HG03135 (cell line): ENCODE results near the gene RNU5D-1.
"Not testable (repeated sequence)": the region's sequence is repeated elsewhere in the genome, so short reads cannot be mapped to it uniquely, and the experiment has no call there.

ENCODE experiments used
- ATAC-seq: cut with Tn5 transposase; IDR thresholded peaks from one replicate; pipeline ENCODE4 v1.9.1; 2021; ENCODE audit warnings: mild to moderate bottlenecking, moderate library complexity; ENCODE audit not compliant: unreplicated experiment

Gene RNU5D-1

GRCh38 chr1:44705470-44705869 lies 25.5 kb downstream of the RNU5D-1 start:
- no peak for ATAC-seq

GRCh38 chr1:44701141-44701573 lies 29.8 kb downstream of the RNU5D-1 start:
- no peak for ATAC-seq

- no peak for ATAC-seq
Measured at GRCh38 chr1:44700573-44700972, 30.4 kb downstream of the RNU5D-1 start.

- ATAC-seq: not testable (repeated sequence)
Measured at GRCh38 chr1:44699375-44699774, 31.6 kb downstream of the RNU5D-1 start.

- ATAC-seq: no peak
Measured at GRCh38 chr1:44698138-44698537, 32.8 kb downstream of the RNU5D-1 start.

GRCh38 chr1:44696789-44697345 lies 34.1 kb downstream of the RNU5D-1 start:
- ATAC-seq: no peak

- no peak for ATAC-seq
Measured at GRCh38 chr1:44696101-44696500, 34.9 kb downstream of the RNU5D-1 start.

GRCh38 chr1:44695671-44696070 lies 35.3 kb downstream of the RNU5D-1 start:
- ATAC-seq: no peak

- peak; percentile 69 for ATAC-seq
Measured at GRCh38 chr1:44694863-44695478, 36.0 kb downstream of the RNU5D-1 start.

- ATAC-seq: no peak
Measured at GRCh38 chr1:44693900-44694299, 37.1 kb downstream of the RNU5D-1 start.

- no peak for ATAC-seq
Measured at GRCh38 chr1:44693159-44693558, 37.8 kb downstream of the RNU5D-1 start.

- ATAC-seq: no peak
Measured at GRCh38 chr1:44689447-44689765, 41.6 kb downstream of the RNU5D-1 start.

- ATAC-seq: no peak
Measured at GRCh38 chr1:44688760-44689446, 42.1 kb downstream of the RNU5D-1 start.

- no peak for ATAC-seq
Measured at GRCh38 chr1:44685881-44686280, 45.1 kb downstream of the RNU5D-1 start.

GRCh38 chr1:44685218-44685617 lies 45.8 kb downstream of the RNU5D-1 start:
- no peak for ATAC-seq

- ATAC-seq: peak; percentile 77
Measured at GRCh38 chr1:44684525-44684924, 46.4 kb downstream of the RNU5D-1 start.

- ATAC-seq: no peak
Measured at GRCh38 chr1:44682883-44683265, 48.1 kb downstream of the RNU5D-1 start.

GRCh38 chr1:44681905-44682882 lies 48.8 kb downstream of the RNU5D-1 start:
- no peak for ATAC-seq
